ENCODE results near the gene PKP3.
"Not testable (repeated sequence)": the region's sequence is repeated elsewhere in the genome, so short reads cannot be mapped to it uniquely, and the experiment has no call there.

Gene PKP3

DNA sequence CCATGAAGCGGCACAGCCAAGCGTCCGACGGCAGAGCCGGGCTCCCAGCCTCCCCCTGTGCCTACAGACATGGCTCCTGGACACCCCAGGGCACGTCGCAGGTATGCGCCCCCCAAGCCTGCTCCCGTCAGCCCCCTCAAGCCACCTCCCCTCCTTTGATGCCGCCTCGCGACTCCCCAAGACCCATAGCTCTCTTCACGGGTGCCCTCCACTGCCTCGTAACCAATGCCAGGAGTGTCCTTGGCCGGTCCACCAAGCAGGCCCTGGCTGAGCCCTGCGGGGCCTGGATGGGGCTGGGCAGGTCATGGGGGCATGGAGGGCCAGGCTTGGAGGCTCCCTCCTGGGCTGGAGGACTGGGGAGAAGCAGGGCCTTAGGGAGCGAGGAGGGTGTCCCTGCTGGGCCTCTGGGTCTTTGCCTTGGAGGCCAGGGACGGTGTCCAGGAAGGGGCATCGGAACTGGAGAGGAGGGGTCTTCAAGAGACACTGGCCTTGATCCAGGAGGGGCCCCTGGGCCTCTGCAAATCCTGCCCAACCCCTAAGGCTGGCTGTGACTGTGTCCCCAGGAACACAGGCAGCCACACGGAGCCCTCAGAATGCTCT lies 38.6 kb downstream of the PKP3 start:
- DNase-seq: no peak

- DNase-seq: no peak
Observed at GRCh38 chr11:433111-433510, 39.1 kb downstream of the PKP3 start.

DNA sequence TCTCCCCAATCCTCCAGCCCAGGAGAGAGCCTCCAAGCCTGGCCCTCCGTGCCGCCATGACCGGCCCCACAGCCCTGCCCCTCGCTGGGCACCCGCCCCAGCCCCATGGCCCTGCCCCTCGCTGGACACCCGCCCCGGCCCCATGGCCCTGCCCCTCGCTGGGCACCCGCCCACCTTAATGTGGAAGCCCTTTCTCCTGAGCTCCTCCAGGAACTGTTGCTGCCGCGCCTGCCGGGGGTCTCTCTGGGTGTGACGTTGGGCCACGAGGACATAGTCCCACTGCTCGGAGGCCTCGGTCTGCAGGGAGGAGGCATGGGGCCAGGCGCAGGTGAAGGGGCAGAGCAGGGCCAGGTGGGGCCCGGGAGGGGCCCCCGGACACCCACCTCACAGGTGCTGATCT lies 39.6 kb downstream of the PKP3 start:
- DNase-seq: no peak

DNA sequence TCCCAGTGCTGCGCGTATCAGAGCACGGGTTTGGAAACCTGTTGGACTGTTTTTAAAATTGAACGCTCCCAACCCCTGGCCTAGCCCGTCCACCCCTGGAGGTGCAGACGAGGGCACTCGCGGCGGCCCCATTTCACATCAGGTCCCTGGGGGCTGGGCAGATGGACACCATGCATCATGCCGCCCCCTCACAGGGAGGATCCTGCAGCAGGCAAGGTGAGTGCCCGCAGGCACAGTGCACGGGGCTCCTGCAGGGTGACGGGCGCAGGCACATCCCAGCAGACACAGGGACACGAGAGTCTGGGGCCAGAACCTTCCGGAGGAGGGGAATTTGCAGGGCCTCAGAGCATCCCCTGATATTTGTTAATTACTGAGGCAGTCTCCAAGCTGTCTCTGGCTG lies 40.5 kb downstream of the PKP3 start:
- no peak for DNase-seq

DNA sequence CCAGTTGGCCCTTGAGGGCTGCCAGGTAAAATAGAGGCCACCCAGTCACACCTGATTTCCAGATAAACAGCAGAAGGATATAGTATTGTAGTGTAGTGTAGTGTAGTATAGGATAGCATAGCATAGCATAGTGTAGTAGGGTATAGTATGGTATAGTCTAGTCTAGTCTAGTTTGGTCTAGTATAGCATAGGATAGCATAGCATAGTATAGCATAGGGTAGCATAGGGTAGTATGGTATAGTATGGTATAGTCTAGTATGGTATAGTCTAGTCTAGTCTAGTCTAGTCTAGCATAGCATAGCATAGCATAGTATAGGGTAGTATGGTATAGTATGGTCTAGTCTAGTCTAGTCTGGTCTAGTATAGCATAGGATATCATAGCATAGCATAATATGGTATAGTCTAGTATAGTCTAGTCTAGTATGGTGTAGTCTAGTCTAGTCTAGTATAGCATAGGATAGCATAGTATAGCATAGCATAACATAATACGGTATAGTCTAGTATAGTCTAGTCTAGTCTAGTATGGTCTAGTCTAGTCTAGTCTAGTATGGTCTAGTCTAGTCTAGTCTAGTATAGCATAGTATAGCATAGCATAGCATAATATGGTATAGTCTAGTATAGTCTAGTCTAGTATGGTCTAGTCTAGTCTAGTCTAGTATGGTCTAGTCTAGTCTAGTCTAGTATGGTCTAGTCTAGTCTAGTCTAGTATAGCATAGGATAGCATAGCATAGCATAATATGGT lies 41.2 kb downstream of the PKP3 start:
- DNase-seq: not testable (repeated sequence)

- no peak for DNase-seq
Observed at GRCh38 chr11:437228-437870, 43.3 kb downstream of the PKP3 start.

DNA sequence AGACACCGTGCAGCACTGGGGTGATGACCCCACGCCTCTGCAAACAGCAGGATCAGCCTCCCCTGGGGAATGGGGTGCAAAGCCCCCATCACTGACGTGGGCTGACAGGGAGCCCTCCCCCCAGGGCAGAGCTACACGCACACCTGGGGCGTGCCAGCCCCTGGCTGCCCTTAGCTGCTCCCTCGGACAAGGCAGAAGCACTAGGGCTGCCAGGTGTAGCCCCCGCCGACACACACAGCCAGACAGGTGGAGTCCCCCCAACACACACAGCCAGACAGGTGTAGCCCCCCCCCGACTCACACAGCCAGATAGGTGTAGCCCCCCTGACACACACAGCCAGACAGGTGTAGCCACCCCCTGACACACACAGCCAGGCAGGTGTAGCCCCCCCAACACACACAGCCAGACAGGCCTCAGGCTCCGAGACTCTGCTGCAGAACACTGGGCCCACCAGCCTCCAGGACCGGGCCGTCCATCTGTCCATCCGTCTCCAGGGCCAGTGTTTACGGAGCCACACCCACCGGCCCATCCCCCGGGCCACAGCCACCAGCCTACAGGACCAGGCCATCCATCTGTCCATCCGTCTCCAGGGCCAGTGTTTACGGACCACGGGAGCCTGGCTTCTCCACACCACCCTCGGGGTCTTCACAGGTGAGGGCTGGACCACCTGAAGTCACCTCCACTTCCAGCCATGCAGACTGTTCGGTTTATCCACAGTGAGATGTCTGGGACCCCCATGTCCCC lies 44.3 kb downstream of the PKP3 start:
- DNase-seq: no peak

- no peak for DNase-seq
Observed at GRCh38 chr11:439315-440064, 45.5 kb downstream of the PKP3 start.

DNA sequence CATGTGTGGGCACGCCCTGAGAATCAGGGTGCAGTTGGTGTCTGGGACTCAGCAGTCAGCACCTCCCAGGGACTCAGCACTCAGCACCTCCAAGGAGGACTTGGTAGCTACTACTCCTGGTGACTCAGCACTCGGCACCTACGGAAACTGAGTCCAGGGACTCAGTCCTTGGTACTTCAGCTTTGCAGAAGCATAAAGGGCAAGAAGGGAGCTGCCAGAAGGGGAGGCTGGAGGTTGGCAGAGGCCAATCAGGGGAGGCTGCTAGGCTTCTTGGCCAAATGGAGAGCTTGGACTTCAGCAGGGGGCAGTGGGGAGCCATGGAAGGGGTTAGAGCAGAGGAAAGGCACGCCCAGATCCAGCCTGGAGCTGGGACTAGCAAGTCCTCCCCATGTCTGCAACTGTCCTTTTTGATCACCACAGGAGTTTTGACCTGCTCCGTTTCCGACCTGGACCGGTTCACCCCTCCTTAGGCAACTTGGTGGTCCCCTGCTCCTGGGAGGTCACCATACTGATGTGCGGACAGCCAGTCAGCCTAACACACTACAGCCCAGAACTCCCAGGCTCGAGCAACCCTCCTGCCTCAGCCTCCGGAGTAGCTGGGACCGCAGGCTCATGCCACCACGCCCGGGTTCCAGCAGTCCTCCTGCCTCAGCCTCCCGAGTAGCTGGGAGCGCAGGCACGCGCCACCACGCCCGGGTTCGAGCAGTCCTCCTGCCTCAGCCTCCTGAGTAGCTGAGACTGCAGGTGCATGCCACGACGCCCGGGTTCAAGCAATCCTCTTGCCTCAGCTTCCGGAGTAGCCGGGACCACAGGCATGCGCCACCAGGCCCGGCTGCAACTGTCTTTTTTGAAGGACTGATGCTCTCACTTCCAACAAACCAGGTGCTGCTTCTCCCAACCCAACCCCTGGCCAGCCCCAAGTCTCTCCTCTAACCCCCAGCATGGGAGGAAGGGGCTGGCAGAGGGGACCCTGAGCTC lies 46.3 kb downstream of the PKP3 start:
- DNase-seq: no peak

DNA sequence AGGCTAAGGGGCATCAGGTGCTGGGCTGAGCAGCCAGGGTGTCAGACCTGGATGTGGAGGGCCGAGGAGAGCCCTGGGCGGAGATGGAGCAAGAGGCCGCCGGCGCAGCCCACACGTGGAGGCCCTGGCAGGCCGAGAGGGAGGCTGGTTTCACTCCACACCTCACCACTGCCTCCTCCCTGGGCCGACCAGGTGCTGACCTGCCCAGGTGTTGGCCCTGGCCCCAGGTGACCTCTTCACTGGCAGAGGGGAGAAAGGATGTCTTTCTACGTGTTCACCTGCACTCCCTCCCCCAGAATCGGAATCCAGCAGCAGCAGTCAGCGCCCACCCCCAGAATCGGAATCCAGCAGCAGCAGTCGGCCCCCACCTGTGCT lies 47.0 kb downstream of the PKP3 start:
- no peak for DNase-seq

- peak; percentile 73 for DNase-seq
Observed at GRCh38 chr11:441418-442274, 47.6 kb downstream of the PKP3 start, which contains the start of gene ANO9. TSS of gene ANO9 (minus strand) at chr11:442011. CDS start at chr11:441926, 85 bp downstream.

DNA sequence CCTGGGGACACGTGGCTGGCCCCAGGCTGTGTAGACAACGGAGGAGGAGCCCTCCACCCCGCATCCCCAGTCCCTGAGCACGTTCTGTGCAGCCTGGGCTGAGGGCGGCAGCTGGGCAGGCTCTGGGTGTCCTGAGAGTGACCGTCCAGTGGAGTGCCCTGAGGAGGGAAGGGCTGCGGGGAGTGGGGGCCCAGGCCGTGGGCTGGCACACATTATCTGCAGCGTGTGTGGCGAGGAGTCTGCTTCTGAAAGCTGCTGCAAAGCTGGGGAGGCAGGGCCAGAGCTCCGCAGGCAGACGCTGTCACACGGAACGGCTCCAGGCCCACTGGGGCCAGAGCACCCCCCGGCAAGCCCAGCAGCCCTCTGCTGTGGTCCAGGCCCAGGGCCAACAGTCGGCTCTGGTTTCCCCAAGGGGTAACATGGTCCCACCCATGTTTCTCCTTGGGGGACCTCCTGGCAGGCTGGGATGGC lies 48.6 kb downstream of the PKP3 start:
- DNase-seq: no peak

DNA sequence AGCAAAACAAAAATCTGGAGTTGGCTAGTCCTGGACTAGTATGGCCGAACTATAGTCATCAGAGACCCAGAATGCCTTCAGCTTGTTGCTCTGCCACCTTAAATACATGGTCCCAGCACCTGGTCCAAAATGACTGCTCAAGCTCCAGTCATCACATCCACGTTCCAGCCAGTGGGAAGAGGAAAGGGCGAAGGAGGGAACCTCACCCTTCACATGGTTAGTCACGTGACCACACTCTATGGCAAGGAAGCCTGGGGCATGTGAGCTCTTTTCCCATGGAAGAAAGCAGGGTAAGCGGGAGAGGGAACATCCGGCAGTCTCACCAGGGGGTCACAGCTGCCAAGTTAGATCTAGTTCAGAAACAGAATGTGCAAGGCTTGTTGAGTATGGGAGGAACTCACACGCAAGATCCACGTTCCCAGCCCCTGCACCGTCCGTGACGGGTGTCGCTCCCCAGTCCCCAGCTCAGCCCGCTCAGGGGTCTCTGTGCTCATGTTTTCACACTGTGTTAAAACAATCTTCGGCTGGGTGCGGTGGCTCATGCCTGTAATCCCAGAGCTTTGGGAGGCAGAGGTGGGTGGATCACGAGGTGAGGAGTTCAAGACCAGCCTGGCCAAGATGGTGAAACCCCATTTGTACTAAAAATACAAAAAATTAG lies 49.7 kb downstream of the PKP3 start:
- DNase-seq: peak; percentile 83

- peak; percentile 79 for DNase-seq
Observed at GRCh38 chr11:444396-445144, 50.6 kb downstream of the PKP3 start.

DNA sequence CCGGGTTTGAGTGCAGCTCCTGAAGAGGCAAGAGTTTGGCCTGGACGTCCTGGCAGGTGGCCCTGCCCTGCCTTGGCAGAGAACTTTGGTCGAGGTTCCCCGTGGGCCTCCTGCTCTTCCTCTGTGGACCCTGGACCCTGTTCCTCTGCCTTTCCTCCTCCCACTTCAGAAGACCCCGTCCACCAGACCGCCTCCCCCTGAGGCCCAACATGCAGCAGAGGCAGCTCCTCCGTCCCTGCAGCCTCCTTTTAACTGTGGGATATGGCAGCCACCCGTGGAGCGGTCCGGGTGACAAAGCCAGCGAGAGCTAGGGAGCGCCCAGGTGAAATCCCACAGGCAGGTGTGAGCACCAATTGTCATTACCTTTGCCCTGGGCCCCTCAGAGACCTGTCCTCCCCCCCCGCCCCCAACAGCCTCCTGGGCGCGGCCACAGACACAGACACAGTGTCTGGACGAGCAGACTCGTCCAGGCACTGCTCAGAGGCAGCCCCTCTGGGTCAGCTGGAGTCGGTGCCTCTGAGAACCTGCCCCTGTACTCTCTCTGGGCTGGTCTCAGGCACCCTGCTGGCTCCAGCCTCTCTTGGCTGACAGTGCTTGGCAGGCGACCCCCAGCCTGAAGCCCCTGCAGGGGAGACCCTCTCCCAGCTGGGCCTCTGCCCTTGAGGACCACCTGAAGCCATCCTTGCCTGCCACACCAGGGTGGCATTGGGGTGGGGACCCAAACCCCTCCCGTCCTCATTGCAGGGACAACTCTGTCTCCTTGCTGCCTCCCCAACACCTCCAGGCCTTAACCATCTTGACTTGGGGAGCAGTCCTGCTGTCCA lies 52.0 kb downstream of the PKP3 start:
- DNase-seq: no peak

- no peak for DNase-seq
Observed at GRCh38 chr11:446891-447290, 52.9 kb downstream of the PKP3 start.

GRCh38 chr11:447923-448731 lies 54.1 kb downstream of the PKP3 start:
- peak; percentile 87 for DNase-seq

Data from DMS153 (cell line).